GM12878 (cell line): ENCODE results near the gene NSMCE1. TPM values are rescaled to one million over a fixed set of nuclear protein-coding genes. Genes with fewer than 3 reads are reported as not detected.

Experiments
- CBX3 ChIP-seq: fragments of 200-600 bp; sonication (generic); IDR thresholded peaks from 2 replicates; pipeline ENCODE4 v1.6.1; 2016; ENCODE audit warnings: low read depth, borderline replicate concordance
- EZH2 ChIP-seq: IDR thresholded peaks from 2 replicates; pipeline ENCODE4 v1.6.1; 2012; ENCODE audit warnings: low read depth, mild to moderate bottlenecking, control low read depth, inconsistent platforms, low read length, borderline replicate concordance; ENCODE audit not compliant: control insufficient read depth
- FOS ChIP-seq: IDR thresholded peaks from 3 replicates; pipeline ENCODE4 v1.6.1; 2011; ENCODE audit warnings: borderline replicate concordance; ENCODE audit not compliant: insufficient read length; ENCODE audit errors: extremely low read depth
- HDGF ChIP-seq: fragments of 450-650 bp; IDR thresholded peaks from 2 replicates; pipeline ENCODE4 v1.6.1; 2016; ENCODE audit warnings: antibody characterized with exemption
- IRF4 ChIP-seq: IDR thresholded peaks from 2 replicates; pipeline ENCODE4 v1.6.1; 2011; ENCODE audit warnings: low read depth, low read length
- NFYB ChIP-seq: IDR thresholded peaks from 2 replicates; pipeline ENCODE4 v1.6.1; 2011; ENCODE audit warnings: low read depth, mild to moderate bottlenecking, low read length, improper control_type of control experiment, moderate library complexity; ENCODE audit not compliant: insufficient read depth
- SRF ChIP-seq, 2 experiments: IDR thresholded peaks; 2 replicates each; pipeline ENCODE4 v1.6.1; 2011; ENCODE audit warnings: low read depth in 2 of 2, low read length in 2 of 2, mild to moderate bottlenecking in 1 of 2, moderate library complexity in 1 of 2
- TCF3 ChIP-seq: IDR thresholded peaks from 2 replicates; pipeline ENCODE4 v1.6.1; 2012; ENCODE audit warnings: low read depth, mild to moderate bottlenecking, low read length, borderline replicate concordance; ENCODE audit not compliant: insufficient read depth
- polyA plus RNA-seq, 11 experiments: library from polyadenylated mRNA; depleted of rRNA in 4 of 11; unstranded in 6 of 11; stranded (reverse) in 5 of 11; fragments of >200 nt; fragmentation: Nextera tagmentation in 4 of 11; fragmentation: Illumina TruSeq in 1 of 11; extraction: Ambion mirVana in 4 of 11; extraction: Trizol in 1 of 11; gene quantifications; 1 replicate in 1 of 11; 2 replicates in 10 of 11; pipeline versions ENCODE4 v1.2.1 to v1.2.3, GENCODE V29; 2011 to 2016; ENCODE audit warnings: inconsistent platforms in 2 of 11, missing spikeins in 2 of 11, low read depth in 1 of 11
- total RNA-seq, 4 experiments: library from RNA; depleted of rRNA in 3 of 4; stranded (reverse); fragments of >200 nt in 3 of 4; fragmentation: Illumina TruSeq in 1 of 4; extraction: Trizol in 1 of 4; gene quantifications; 2 replicates each; pipeline versions ENCODE4 v1.2.1 to v1.2.3, GENCODE V29; 2013 to 2021
- TF ChIP-seq, protein P1 (sequence below): IDR thresholded peaks from 2 replicates; pipeline ENCODE4 v1.6.1; 2012; ENCODE audit warnings: mild to moderate bottlenecking, low read depth, low read length
- TF ChIP-seq, protein P2 (sequence below): fragments of 450-650 bp; IDR thresholded peaks from 2 replicates; pipeline ENCODE4 v1.6.1; 2018; ENCODE audit warnings: mild to moderate bottlenecking, low read depth, moderate library complexity; ENCODE audit not compliant: partially characterized antibody
- TF ChIP-seq, protein P3 (sequence below): fragments of 450-650 bp; IDR thresholded peaks from 2 replicates; pipeline ENCODE4 v1.6.1; 2017; ENCODE audit warnings: mild to moderate bottlenecking, moderate library complexity
- TF ChIP-seq, protein P4 (sequence below): fragments of 450-650 bp; IDR thresholded peaks from 2 replicates; pipeline ENCODE4 v1.6.1; 2017; ENCODE audit warnings: antibody characterized with exemption, mild to moderate bottlenecking, moderate library complexity

The NSMCE1 gene
- total and polyA plus RNA-seq, 10 of the 15 experiments (the other 5 are each of a cell fraction or from before 2014, with no cell fraction given) = 54.0 to 214 (median 71.4) TPM

DNA sequence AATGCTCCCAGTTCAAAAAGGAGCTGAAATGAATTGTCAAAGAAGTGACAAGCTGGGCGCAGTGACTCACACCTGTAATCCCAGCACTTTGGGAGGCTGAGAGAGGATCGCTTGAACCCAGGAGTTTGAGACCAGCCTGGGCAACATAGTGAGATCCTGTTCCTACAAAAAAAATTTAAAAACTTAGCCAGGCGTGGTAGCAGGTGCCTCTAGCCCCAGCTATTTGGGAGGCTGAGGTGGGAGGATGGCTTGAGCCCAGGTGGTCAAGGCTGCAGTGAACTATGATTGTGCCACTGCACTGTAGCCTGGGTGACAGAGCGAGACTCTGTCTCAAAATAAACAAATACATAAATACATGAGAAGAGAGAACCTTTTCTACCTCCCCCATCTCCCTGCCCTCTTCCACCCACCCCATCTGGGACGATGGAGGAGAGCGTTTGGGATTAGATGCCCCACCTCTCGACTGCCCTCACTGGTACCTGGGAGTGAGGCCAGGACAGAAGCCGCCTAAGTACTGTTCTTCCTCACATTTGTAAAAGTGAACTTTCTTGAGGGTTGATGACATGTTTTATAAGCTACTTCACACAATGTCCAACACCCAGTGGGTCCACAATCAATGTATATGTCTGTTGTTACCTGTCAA is 47.6 kb upstream of the NSMCE1 start (continued):
- TF ChIP-seq, protein P1, sequence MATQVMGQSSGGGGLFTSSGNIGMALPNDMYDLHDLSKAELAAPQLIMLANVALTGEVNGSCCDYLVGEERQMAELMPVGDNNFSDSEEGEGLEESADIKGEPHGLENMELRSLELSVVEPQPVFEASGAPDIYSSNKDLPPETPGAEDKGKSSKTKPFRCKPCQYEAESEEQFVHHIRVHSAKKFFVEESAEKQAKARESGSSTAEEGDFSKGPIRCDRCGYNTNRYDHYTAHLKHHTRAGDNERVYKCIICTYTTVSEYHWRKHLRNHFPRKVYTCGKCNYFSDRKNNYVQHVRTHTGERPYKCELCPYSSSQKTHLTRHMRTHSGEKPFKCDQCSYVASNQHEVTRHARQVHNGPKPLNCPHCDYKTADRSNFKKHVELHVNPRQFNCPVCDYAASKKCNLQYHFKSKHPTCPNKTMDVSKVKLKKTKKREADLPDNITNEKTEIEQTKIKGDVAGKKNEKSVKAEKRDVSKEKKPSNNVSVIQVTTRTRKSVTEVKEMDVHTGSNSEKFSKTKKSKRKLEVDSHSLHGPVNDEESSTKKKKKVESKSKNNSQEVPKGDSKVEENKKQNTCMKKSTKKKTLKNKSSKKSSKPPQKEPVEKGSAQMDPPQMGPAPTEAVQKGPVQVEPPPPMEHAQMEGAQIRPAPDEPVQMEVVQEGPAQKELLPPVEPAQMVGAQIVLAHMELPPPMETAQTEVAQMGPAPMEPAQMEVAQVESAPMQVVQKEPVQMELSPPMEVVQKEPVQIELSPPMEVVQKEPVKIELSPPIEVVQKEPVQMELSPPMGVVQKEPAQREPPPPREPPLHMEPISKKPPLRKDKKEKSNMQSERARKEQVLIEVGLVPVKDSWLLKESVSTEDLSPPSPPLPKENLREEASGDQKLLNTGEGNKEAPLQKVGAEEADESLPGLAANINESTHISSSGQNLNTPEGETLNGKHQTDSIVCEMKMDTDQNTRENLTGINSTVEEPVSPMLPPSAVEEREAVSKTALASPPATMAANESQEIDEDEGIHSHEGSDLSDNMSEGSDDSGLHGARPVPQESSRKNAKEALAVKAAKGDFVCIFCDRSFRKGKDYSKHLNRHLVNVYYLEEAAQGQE = no peak
- TF ChIP-seq, protein P2, sequence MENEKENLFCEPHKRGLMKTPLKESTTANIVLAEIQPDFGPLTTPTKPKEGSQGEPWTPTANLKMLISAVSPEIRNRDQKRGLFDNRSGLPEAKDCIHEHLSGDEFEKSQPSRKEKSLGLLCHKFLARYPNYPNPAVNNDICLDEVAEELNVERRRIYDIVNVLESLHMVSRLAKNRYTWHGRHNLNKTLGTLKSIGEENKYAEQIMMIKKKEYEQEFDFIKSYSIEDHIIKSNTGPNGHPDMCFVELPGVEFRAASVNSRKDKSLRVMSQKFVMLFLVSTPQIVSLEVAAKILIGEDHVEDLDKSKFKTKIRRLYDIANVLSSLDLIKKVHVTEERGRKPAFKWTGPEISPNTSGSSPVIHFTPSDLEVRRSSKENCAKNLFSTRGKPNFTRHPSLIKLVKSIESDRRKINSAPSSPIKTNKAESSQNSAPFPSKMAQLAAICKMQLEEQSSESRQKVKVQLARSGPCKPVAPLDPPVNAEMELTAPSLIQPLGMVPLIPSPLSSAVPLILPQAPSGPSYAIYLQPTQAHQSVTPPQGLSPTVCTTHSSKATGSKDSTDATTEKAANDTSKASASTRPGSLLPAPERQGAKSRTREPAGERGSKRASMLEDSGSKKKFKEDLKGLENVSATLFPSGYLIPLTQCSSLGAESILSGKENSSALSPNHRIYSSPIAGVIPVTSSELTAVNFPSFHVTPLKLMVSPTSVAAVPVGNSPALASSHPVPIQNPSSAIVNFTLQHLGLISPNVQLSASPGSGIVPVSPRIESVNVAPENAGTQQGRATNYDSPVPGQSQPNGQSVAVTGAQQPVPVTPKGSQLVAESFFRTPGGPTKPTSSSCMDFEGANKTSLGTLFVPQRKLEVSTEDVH = no peak
- TF ChIP-seq HDGF = no peak
- TF ChIP-seq, protein P3, sequence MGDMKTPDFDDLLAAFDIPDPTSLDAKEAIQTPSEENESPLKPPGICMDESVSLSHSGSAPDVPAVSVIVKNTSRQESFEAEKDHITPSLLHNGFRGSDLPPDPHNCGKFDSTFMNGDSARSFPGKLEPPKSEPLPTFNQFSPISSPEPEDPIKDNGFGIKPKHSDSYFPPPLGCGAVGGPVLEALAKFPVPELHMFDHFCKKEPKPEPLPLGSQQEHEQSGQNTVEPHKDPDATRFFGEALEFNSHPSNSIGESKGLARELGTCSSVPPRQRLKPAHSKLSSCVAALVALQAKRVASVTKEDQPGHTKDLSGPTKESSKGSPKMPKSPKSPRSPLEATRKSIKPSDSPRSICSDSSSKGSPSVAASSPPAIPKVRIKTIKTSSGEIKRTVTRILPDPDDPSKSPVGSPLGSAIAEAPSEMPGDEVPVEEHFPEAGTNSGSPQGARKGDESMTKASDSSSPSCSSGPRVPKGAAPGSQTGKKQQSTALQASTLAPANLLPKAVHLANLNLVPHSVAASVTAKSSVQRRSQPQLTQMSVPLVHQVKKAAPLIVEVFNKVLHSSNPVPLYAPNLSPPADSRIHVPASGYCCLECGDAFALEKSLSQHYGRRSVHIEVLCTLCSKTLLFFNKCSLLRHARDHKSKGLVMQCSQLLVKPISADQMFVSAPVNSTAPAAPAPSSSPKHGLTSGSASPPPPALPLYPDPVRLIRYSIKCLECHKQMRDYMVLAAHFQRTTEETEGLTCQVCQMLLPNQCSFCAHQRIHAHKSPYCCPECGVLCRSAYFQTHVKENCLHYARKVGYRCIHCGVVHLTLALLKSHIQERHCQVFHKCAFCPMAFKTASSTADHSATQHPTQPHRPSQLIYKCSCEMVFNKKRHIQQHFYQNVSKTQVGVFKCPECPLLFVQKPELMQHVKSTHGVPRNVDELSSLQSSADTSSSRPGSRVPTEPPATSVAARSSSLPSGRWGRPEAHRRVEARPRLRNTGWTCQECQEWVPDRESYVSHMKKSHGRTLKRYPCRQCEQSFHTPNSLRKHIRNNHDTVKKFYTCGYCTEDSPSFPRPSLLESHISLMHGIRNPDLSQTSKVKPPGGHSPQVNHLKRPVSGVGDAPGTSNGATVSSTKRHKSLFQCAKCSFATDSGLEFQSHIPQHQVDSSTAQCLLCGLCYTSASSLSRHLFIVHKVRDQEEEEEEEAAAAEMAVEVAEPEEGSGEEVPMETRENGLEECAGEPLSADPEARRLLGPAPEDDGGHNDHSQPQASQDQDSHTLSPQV = no peak
- TF ChIP-seq TCF3 = no peak
- TF ChIP-seq NFYB = no peak
- no peak for TF ChIP-seq EZH2
- TF ChIP-seq CBX3 = no peak
- TF ChIP-seq, protein P4, sequence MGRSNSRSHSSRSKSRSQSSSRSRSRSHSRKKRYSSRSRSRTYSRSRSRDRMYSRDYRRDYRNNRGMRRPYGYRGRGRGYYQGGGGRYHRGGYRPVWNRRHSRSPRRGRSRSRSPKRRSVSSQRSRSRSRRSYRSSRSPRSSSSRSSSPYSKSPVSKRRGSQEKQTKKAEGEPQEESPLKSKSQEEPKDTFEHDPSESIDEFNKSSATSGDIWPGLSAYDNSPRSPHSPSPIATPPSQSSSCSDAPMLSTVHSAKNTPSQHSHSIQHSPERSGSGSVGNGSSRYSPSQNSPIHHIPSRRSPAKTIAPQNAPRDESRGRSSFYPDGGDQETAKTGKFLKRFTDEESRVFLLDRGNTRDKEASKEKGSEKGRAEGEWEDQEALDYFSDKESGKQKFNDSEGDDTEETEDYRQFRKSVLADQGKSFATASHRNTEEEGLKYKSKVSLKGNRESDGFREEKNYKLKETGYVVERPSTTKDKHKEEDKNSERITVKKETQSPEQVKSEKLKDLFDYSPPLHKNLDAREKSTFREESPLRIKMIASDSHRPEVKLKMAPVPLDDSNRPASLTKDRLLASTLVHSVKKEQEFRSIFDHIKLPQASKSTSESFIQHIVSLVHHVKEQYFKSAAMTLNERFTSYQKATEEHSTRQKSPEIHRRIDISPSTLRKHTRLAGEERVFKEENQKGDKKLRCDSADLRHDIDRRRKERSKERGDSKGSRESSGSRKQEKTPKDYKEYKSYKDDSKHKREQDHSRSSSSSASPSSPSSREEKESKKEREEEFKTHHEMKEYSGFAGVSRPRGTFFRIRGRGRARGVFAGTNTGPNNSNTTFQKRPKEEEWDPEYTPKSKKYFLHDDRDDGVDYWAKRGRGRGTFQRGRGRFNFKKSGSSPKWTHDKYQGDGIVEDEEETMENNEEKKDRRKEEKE = no peak
- TF ChIP-seq IRF4 = no peak
- TF ChIP-seq SRF (IDR thresholded peaks at IDR 0.05; ENCODE audit: low read depth in 2 of 2, low read length in 2 of 2) = no peak
- no peak for TF ChIP-seq FOS
